H9 (cell line): ENCODE measurements around the gene ETV3L. TPM values are rescaled to one million over a fixed set of nuclear protein-coding genes. Genes with fewer than 3 reads are reported as not detected.

Experiments
- DNase-seq: peaks from one replicate; pipeline ENCODE4 v3.0.0-alpha.2; 2017
- H2AFZ ChIP-seq: one replicate; pipeline ENCODE4 v1.6.1; 2013; ENCODE audit warnings: mild to moderate bottlenecking, low read length, control low read depth, moderate library complexity
- H2AK5ac ChIP-seq: 2 replicates; pipeline ENCODE4 v1.6.1; 2013; ENCODE audit warnings: low read length, control low read depth, mixed read lengths; ENCODE audit not compliant: insufficient read length
- H2BK120ac ChIP-seq: one replicate; pipeline ENCODE4 v1.6.1; 2013; ENCODE audit warnings: low read depth, mild to moderate bottlenecking, low read length, control low read depth, inconsistent platforms; ENCODE audit not compliant: poor library complexity, severe bottlenecking
- H2BK12ac ChIP-seq: 2 replicates; pipeline ENCODE4 v1.6.1; 2013; ENCODE audit warnings: low read length, control low read depth, mixed read lengths, low read depth; ENCODE audit not compliant: insufficient read length
- H2BK15ac ChIP-seq: 2 replicates; pipeline ENCODE4 v1.6.1; 2013; ENCODE audit warnings: low read depth, low read length, control low read depth
- H2BK20ac ChIP-seq: one replicate; pipeline ENCODE4 v1.6.1; 2013; ENCODE audit warnings: low read depth, mild to moderate bottlenecking, low read length, control low read depth, inconsistent platforms; ENCODE audit not compliant: poor library complexity, severe bottlenecking
- H2BK5ac ChIP-seq: 2 replicates; pipeline ENCODE4 v1.6.1; 2013; ENCODE audit warnings: low read length, control low read depth, mixed read lengths; ENCODE audit not compliant: insufficient read length
- H3K14ac ChIP-seq: 2 replicates; pipeline ENCODE4 v1.6.1; 2013; ENCODE audit warnings: low read length, control low read depth; ENCODE audit not compliant: insufficient read depth
- H3K18ac ChIP-seq: 2 replicates; pipeline ENCODE4 v1.6.1; 2013; ENCODE audit warnings: low read depth, mild to moderate bottlenecking, mixed read lengths, low read length, control low read depth; ENCODE audit not compliant: insufficient read length
- H3K23ac ChIP-seq: 2 replicates; pipeline ENCODE4 v1.6.1; 2013; ENCODE audit warnings: low read length, control low read depth, mixed read lengths, low read depth; ENCODE audit not compliant: insufficient read length
- H3K23me2 ChIP-seq: 2 replicates; pipeline ENCODE4 v1.6.1; 2013; ENCODE audit warnings: low read depth, mild to moderate bottlenecking, mixed read lengths, low read length, control low read depth; ENCODE audit not compliant: insufficient read length, poor library complexity, severe bottlenecking
- H3K27ac ChIP-seq: 2 replicates; pipeline ENCODE4 v1.5.1; 2013; ENCODE audit warnings: low read length, control low read depth, mixed read lengths, low read depth; ENCODE audit not compliant: insufficient read length
- H3K27me3 ChIP-seq: 2 replicates; pipeline ENCODE4 v1.6.1; 2013; ENCODE audit warnings: low read length, control low read depth, inconsistent platforms; ENCODE audit not compliant: insufficient read depth
- H3K4ac ChIP-seq: 2 replicates; pipeline ENCODE4 v1.6.1; 2013; ENCODE audit warnings: low read depth, mild to moderate bottlenecking, control low read depth, inconsistent platforms, low read length, moderate library complexity
- H3K4me1 ChIP-seq: 2 replicates; pipeline ENCODE4 v1.6.1; 2013; ENCODE audit warnings: low read length, control low read depth, inconsistent platforms; ENCODE audit not compliant: insufficient read depth
- H3K4me2 ChIP-seq: 2 replicates; pipeline ENCODE4 v1.6.1; 2013; ENCODE audit warnings: low read length, control low read depth, mixed read lengths; ENCODE audit not compliant: insufficient read length, insufficient read depth
- H3K56ac ChIP-seq: 2 replicates; pipeline ENCODE4 v1.6.1; 2013; ENCODE audit warnings: low read depth, mild to moderate bottlenecking, mixed read lengths, low read length, control low read depth; ENCODE audit not compliant: insufficient read length
- H3K79me1 ChIP-seq: 2 replicates; pipeline ENCODE4 v1.6.1; 2013; ENCODE audit warnings: low read depth, mild to moderate bottlenecking, moderate library complexity, low read length, control low read depth, inconsistent platforms; ENCODE audit not compliant: insufficient read depth, poor library complexity, severe bottlenecking
- H3K79me2 ChIP-seq: 2 replicates; pipeline ENCODE4 v1.6.1; 2013; ENCODE audit warnings: low read length, control low read depth, inconsistent platforms; ENCODE audit not compliant: insufficient read depth
- H3K9ac ChIP-seq: 2 replicates; pipeline ENCODE4 v1.6.1; 2013; ENCODE audit warnings: low read length, control low read depth, mixed read lengths; ENCODE audit not compliant: insufficient read length; ENCODE audit errors: extremely low read depth
- H3K9me3 ChIP-seq: one replicate; pipeline ENCODE4 v1.6.1; 2013; ENCODE audit warnings: low read depth, low read length, inconsistent platforms; ENCODE audit not compliant: control insufficient read depth
- H3T11ph ChIP-seq: one replicate; pipeline ENCODE4 v1.6.1; 2013; ENCODE audit warnings: mild to moderate bottlenecking, low read length, control low read depth, inconsistent platforms
- H4K20me1 ChIP-seq: one replicate; pipeline ENCODE4 v1.6.1; 2013; ENCODE audit not compliant: control insufficient read depth, insufficient read length, insufficient read depth
- H4K5ac ChIP-seq: 2 replicates; pipeline ENCODE4 v1.6.1; 2013; ENCODE audit warnings: low read depth, mild to moderate bottlenecking, mixed read lengths, low read length, control low read depth; ENCODE audit not compliant: insufficient read length
- H4K8ac ChIP-seq: replicated peaks from 2 replicates; pipeline ENCODE4 v1.6.1; 2013; ENCODE audit warnings: low read length, control low read depth, mixed read lengths, low read depth; ENCODE audit not compliant: insufficient read length
- H4K91ac ChIP-seq: 2 replicates; pipeline ENCODE4 v1.6.1; 2013; ENCODE audit warnings: low read depth, mild to moderate bottlenecking, moderate library complexity, mixed read lengths, low read length, control low read depth; ENCODE audit not compliant: insufficient read length
- H3K27ac Mint-ChIP-seq, 3 experiments: 2 replicates in 2 of 3; 3 replicates in 1 of 3; pipeline ENCODE4 v1.8.0; 2020 to 2021; ENCODE audit warnings: mixed read lengths in 3 of 3, mild to moderate bottlenecking in 1 of 3, moderate library complexity in 1 of 3
- H3K27me3 Mint-ChIP-seq: 2 replicates; pipeline ENCODE4 v1.8.0; 2021; ENCODE audit warnings: low read depth, mild to moderate bottlenecking, moderate library complexity, mixed read lengths
- H3K36me3 Mint-ChIP-seq, 3 experiments: 2 replicates in 2 of 3; 3 replicates in 1 of 3; pipeline ENCODE4 v1.8.0; 2020 to 2021; ENCODE audit warnings: low read depth in 3 of 3, mixed read lengths in 3 of 3; ENCODE audit not compliant: insufficient read depth in 1 of 3
- H3K4me1 Mint-ChIP-seq, 2 experiments: 2 replicates each; pipeline ENCODE4 v1.8.0; 2020; ENCODE audit warnings: mixed read lengths in 2 of 2
- H3K4me3 Mint-ChIP-seq, 2 experiments: 2 replicates in 1 of 2; 3 replicates in 1 of 2; pipeline ENCODE4 v1.8.0; 2020 to 2021; ENCODE audit warnings: mild to moderate bottlenecking in 2 of 2, mixed read lengths in 2 of 2, moderate library complexity in 1 of 2
- H3K9me3 Mint-ChIP-seq, 2 experiments: 2 replicates in 1 of 2; 3 replicates in 1 of 2; pipeline ENCODE4 v1.8.0; 2020; ENCODE audit warnings: mild to moderate bottlenecking in 2 of 2, mixed read lengths in 2 of 2, moderate library complexity in 1 of 2
- WGBS: extraction: QIAGEN DNeasy Blood & Tissue Kit; methylation state at CpG from one replicate; pipeline ENCODE4 v1.1.7; 2013; ENCODE audit warnings: missing lambda C conversion rate, low lambda C conversion rate, mixed read lengths; ENCODE audit not compliant: insufficient read length; ENCODE audit errors: extremely low coverage; 5-methylcytosine and 5-hydroxymethylcytosine counted together
- total RNA-seq: library from RNA; stranded (reverse); gene quantifications from 2 replicates; pipeline ENCODE4 v1.2.1, GENCODE V29; 2021
- TF ChIP-seq, protein P1 (sequence below): fragments of 200-600 bp; sonication (generic); conservative IDR thresholded peaks from 3 replicates; pipeline ENCODE4 v1.8.0; 2021; ENCODE audit warnings: antibody characterized with exemption, mild to moderate bottlenecking

Gene ETV3L
- total RNA-seq, 1 experiment from 2014 or later: 0.96 TPM

GRCh38 chr1:157124855-157125254 is 25.2 kb upstream of the ETV3L start:
- no peaks in the 10 kb centered on the region for H4K20me1 ChIP-seq
- H3K79me1 ChIP-seq: no peaks in the 10 kb centered on the region
- H3K4me1 ChIP-seq: no peaks in the 10 kb centered on the region
- no peak overlapping the region for H3K4me2 ChIP-seq
- no peak overlapping the region for H3K4me3 Mint-ChIP-seq
- no peak overlapping the region for H2BK5ac ChIP-seq
- H2BK15ac ChIP-seq: no peak overlapping the region
- no peak for DNase-seq
- H3K23ac ChIP-seq: no peak overlapping the region
- H3K36me3 Mint-ChIP-seq: peaks cover 20 to 60% (median 55%) of the 10 kb centered on the region in 3 experiments; a peak in 6 of 7 replicates
- TF ChIP-seq, protein P1, sequence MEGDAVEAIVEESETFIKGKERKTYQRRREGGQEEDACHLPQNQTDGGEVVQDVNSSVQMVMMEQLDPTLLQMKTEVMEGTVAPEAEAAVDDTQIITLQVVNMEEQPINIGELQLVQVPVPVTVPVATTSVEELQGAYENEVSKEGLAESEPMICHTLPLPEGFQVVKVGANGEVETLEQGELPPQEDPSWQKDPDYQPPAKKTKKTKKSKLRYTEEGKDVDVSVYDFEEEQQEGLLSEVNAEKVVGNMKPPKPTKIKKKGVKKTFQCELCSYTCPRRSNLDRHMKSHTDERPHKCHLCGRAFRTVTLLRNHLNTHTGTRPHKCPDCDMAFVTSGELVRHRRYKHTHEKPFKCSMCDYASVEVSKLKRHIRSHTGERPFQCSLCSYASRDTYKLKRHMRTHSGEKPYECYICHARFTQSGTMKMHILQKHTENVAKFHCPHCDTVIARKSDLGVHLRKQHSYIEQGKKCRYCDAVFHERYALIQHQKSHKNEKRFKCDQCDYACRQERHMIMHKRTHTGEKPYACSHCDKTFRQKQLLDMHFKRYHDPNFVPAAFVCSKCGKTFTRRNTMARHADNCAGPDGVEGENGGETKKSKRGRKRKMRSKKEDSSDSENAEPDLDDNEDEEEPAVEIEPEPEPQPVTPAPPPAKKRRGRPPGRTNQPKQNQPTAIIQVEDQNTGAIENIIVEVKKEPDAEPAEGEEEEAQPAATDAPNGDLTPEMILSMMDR: peak; percentile 27; the same call in 1 of the 3 replicates
- H3K27me3 Mint-ChIP-seq: no peaks in the 10 kb centered on the region
- H3K79me2 ChIP-seq: no peaks in the 10 kb centered on the region
- no peak overlapping the region for H3K18ac ChIP-seq
- WGBS: no CpG with 5 or more reads among the region's 7 CpGs
- no peak overlapping the region for H4K91ac ChIP-seq
- H3K23me2 ChIP-seq: no peaks in the 10 kb centered on the region
- no peak overlapping the region for H3K4ac ChIP-seq
- no peaks in the 10 kb centered on the region for H3K9me3 ChIP-seq
- H3K27ac ChIP-seq: no peak overlapping the region
- no peak overlapping the region; a peak in 1 of 7 replicates for H3K27ac Mint-ChIP-seq
- no peak overlapping the region for H3K56ac ChIP-seq
- no peak overlapping the region for H2AK5ac ChIP-seq
- H3K14ac ChIP-seq: no peak overlapping the region
- peaks cover 17 to 22% of the 10 kb centered on the region in 2 experiments for H3K4me1 Mint-ChIP-seq
- no peak overlapping the region for H3T11ph ChIP-seq
- no peak overlapping the region for H4K8ac ChIP-seq
- H3K27me3 ChIP-seq: no peaks in the 10 kb centered on the region
- H3K9ac ChIP-seq: no peak overlapping the region
- H2BK120ac ChIP-seq: no peak overlapping the region
- H4K5ac ChIP-seq: no peak overlapping the region
- no peak overlapping the region for H2BK12ac ChIP-seq
- H3K9me3 Mint-ChIP-seq: no peaks in the 10 kb centered on the region
- H2BK20ac ChIP-seq: no peak overlapping the region
- H2AFZ ChIP-seq: no peak overlapping the region
